Endometrium (tissue), 2 donors: ENCODE measurements around the gene SYNDIG1.

Experiments used
- FAIRE-seq: peaks from 2 replicates; lab custom pipeline; 2012; peaks lifted over from hg19 to GRCh38; lab: Jason Lieb, UNC
- donor health status: control.
- donor health status: control.

SYNDIG1 gene

GRCh38 chr20:24567508-24567907 is 98.1 kb downstream of the SYNDIG1 start:
- FAIRE-seq: no peak

- no peak for FAIRE-seq
Observed at GRCh38 chr20:24568842-24569241, 99.4 kb downstream of the SYNDIG1 start.

DNA sequence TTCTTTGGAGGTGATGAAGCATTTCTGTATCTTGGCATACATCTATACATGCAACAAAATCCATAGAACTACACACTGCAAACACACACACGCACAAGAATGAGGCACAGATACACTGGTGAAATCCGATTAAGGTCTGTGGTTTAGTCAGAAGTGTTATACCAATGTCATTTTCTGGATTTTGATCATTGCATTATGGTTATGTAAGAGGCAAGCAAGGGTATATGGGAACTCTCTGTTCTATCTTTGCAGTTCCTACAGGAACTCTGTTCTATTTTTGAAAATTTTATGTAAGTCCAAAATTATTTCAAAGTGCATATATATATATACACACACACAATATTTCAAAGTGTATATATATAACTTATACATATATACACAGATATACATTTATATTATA is 101.7 kb downstream of the SYNDIG1 start:
- FAIRE-seq: no peak

DNA sequence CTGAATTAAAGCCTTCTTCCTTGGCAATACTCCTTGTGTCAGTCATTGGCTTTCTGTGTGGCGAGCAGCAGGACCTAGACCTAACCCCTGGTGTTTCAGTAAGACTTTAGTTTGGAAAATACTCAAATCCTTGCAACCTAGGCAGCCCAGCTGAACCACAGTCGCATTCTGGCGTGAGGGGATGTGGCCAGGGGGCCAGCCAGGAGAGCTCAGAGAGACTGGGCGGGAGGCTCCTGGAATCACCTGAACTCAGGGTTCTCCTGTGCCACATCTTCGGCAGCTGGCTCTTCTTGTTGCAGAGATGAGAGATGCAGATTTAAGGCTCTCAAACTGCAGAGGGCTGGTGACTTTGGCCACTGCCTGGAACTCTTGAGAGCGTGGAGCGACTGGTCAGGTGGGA is 102.7 kb downstream of the SYNDIG1 start:
- no peak for FAIRE-seq

GRCh38 chr20:24572862-24573261 is 103.4 kb downstream of the SYNDIG1 start:
- no peak for FAIRE-seq

GRCh38 chr20:24573557-24573956 is 104.1 kb downstream of the SYNDIG1 start:
- no peak for FAIRE-seq

DNA sequence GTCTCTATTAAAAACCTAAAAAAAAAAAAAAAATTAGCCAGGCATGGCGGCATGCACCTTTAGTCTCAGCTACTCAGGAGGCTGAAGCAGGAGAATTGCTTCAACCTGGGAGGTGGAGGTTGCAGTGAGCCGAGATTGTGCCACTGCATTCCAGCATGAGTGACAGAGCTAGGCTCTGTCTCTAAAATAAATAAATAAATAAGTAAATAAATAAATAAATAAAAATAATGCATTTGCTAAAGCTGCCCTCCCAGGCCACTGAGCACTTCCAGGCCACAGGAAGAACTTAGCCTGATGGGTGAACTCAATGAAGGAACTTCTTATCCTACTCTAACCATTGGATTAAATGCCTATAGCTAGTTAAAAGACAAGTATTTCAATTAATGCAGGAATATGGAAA is 104.9 kb downstream of the SYNDIG1 start:
- no peak for FAIRE-seq

- FAIRE-seq: no peak
Observed at GRCh38 chr20:24574797-24575196, 105.4 kb downstream of the SYNDIG1 start.

DNA sequence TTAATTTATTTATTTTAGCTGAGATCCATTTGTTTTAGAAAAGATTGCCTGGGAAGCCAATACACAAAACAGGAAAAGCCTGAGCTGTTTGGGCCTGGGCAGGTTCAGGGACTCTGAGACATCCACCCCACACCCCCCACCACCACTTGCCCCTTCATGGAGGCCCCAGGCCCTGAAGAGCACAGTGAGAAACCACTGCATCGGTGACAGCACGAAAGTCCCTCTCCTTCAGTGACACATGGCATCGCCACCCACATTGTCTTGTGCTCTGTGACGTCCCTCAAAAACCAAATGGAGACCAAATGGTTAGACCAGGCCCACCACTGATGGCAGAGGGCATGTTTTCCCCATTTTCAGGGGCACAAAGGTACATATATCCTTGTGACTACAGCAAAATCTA is 106.4 kb downstream of the SYNDIG1 start:
- no peak for FAIRE-seq

DNA sequence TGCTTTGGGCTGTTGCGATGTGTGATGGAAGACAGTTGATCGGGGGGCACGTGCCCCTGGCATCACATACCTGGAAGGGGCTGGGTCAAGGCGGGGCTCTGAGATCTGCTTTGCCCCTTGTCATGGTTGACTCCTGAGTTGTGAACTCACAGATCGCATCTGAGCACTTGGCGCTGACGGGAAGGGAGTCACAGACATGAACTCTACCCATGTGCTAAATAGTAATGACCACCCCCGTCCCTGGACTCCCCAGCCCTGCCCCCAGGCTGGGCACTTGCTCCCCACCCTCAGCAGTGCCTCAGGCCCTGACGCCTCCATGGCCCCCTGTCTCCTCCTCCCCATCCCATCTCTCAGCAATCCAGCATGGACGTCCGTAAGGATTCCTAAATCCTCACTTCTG is 107.0 kb downstream of the SYNDIG1 start:
- FAIRE-seq: no peak

DNA sequence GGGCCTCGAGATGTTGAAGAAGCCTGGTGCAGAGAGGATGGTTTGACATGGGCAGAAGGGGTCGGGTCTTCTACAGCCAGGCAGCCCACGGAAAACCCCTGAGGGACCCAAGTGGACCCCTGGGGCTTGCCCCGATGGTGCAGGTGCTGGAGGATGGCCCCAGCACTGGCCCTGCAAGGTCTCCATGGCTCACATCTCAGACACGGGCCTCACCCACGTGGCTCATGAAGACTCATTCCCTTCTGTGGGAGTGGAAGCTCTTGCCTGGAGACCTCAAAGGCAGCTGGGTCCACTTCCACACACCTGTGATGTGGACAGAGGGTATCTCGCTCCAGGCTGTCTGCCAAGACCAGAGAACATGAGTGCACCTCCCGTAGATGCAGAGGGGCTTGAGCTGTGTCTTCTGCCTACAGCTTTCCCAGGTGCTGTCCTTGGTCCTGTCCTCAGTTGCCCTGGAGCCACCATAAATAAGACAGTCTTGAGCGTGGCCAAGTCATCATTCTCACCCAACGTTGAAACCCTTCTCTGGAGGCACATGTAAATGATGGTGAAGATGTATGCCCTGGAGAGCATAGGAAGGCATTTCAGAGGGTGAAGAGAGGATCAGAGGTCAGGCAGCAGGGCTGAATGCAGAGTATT is 108.0 kb downstream of the SYNDIG1 start:
- no peak for FAIRE-seq

GRCh38 chr20:24578567-24579415 is 109.4 kb downstream of the SYNDIG1 start:
- no peak for FAIRE-seq

DNA sequence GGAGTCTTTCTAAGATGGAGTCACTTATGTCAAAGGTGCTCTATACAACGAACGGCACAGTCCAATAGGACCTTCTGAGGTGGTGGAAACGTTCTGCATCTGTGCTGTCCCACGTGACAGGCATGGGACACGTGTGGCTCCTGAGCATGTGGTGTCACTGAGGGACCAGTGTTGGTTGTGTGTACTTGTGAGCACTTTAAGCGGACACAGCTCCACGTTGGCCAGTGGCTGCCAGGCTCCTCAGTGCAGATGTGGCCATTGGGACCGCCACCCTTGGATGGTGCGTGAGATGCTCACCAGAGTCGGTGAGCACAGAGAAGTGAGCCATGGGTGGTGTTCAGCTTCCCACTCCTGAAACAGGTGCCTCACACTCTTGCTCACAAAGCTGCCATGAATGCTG is 110.0 kb downstream of the SYNDIG1 start:
- FAIRE-seq: no peak

DNA sequence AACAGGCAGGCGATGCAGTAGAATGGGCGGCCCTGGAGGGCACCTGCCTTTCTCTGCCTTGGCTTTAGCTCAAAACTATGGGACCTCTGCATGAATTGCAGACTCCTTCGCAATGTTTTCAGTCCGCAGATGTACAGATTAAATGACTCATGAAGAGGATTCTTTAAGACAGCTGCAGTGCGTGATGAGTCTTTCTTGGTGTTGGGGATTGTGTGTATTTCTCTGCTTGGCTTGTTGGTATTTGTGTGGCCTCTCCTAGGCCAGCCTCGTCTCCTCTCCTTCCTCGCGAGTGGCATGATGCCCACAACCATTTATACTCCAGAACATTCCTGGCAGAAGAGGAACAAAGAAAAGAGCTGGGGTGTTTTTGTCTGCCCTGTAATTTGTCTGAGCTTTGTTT is 110.6 kb downstream of the SYNDIG1 start:
- no peak for FAIRE-seq

- no peak for FAIRE-seq
Observed at GRCh38 chr20:24580855-24581254, 111.4 kb downstream of the SYNDIG1 start.

GRCh38 chr20:24581443-24582170 is 112.2 kb downstream of the SYNDIG1 start:
- FAIRE-seq: no peak

GRCh38 chr20:24582373-24583168 is 113.1 kb downstream of the SYNDIG1 start:
- no peak for FAIRE-seq

DNA sequence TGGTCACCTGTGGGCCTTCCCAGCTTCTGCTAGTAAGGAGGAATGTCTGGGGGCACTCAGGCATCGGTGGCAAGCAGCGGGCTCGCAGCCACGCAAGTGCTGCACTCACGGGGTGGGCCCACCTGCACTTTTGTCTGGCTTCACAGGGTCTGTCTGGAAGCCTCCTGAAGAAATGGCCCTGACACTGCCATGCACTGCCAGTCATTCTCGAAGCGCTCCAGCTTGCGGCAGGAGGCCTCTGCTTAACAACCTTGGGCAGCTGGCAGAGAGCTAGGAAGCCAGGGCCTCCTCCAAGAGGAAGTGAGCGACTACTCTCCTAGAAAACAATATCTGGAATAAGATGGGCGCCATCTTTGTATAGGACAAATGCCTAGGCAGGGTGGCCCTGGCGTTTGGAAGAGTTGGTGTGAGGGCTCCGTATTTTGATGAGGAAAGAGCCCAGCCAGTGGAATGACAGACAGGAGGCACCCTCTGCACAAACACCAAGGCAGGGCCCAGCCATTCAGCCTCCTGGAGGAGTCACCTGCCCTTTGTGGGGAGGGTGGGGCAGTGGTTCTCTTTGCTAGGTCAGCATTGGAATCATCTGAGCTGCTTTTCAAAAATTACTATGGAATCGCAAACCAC is 113.9 kb downstream of the SYNDIG1 start:
- no peak for FAIRE-seq

DNA sequence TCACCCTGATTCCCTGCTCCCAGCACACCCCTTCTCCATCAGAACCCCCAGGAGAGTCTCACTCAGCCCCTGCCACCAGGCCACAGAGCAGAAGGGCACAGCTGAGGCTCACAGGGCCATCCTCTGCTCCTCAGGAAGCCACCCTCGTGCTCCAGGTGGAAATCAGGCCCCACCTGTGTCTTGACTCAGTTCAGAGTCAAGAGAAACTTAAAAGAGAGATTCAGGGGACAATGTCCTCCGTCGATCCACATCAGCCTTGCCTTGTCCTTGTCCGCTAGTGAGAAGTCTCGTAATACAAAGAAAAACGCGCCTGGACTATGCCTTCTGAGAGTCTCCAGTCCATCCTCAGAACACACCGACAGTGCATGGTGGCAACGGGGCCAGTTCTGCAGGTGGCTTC is 114.6 kb downstream of the SYNDIG1 start:
- FAIRE-seq: no peak

- no peak for FAIRE-seq
Observed at GRCh38 chr20:24584538-24585356, 115.3 kb downstream of the SYNDIG1 start.
